Amygdala (tissue), 56 donors: ENCODE measurements around the gene PML.
A peak's percentile ranks its signal among the peaks of the same experiment; 100 is the strongest.

Source experiments
- DNase-seq, 56 donors: peaks; one replicate each; lab custom pipeline; 2025; lab: John Stamatoyannopoulos, UW

Gene PML

GRCh38 chr15:73994413-73994883, at the start of gene PML:
TSS of gene PML (plus strand) at chr15:73994716. CDS start at chr15:73994813, 97 bp downstream.
- peak; percentile 41 to 96 (median 91) for DNase-seq

- DNase-seq = no peak
These were observed 49.4 kb upstream of the PML start for GRCh38 chr15:73945130-73945508.

GRCh38 chr15:73946046-73946721, 48.3 kb upstream of the PML start:
- no peak for DNase-seq

GRCh38 chr15:73946795-73947370, 47.6 kb upstream of the PML start:
- DNase-seq = no peak

- DNase-seq = no peak
These were observed 46.9 kb upstream of the PML start for GRCh38 chr15:73947651-73948050.

- no peak for DNase-seq
These were observed 46.1 kb upstream of the PML start for GRCh38 chr15:73948396-73948795.

- no peak for DNase-seq
These were observed 45.5 kb upstream of the PML start for GRCh38 chr15:73948982-73949381.

- no peak for DNase-seq
These were observed 45.0 kb upstream of the PML start for GRCh38 chr15:73949496-73949895.

GRCh38 chr15:73950479-73950830, 44.1 kb upstream of the PML start:
- DNase-seq = no peak

- peak; percentile 18 to 89 (median 72) for DNase-seq
These were observed 43.5 kb upstream of the PML start for GRCh38 chr15:73950831-73951561.

GRCh38 chr15:73951601-73952000, 42.9 kb upstream of the PML start:
- no peak for DNase-seq

GRCh38 chr15:73952171-73952912, 42.2 kb upstream of the PML start:
- no peak for DNase-seq

- DNase-seq = no peak
These were observed 41.4 kb upstream of the PML start for GRCh38 chr15:73952913-73953750.

- no peak for DNase-seq
These were observed 40.0 kb upstream of the PML start for GRCh38 chr15:73954188-73955145.

GRCh38 chr15:73955326-73955725, 39.2 kb upstream of the PML start:
- DNase-seq = no peak

- no peak for DNase-seq
These were observed 38.4 kb upstream of the PML start for GRCh38 chr15:73955861-73956742.

- no peak for DNase-seq
These were observed 37.8 kb upstream of the PML start for GRCh38 chr15:73956743-73957135.

- no peak for DNase-seq
These were observed 37.2 kb upstream of the PML start for GRCh38 chr15:73957276-73957675.
